Measurements from ENCODE around the gene SARDH.

DNA sequence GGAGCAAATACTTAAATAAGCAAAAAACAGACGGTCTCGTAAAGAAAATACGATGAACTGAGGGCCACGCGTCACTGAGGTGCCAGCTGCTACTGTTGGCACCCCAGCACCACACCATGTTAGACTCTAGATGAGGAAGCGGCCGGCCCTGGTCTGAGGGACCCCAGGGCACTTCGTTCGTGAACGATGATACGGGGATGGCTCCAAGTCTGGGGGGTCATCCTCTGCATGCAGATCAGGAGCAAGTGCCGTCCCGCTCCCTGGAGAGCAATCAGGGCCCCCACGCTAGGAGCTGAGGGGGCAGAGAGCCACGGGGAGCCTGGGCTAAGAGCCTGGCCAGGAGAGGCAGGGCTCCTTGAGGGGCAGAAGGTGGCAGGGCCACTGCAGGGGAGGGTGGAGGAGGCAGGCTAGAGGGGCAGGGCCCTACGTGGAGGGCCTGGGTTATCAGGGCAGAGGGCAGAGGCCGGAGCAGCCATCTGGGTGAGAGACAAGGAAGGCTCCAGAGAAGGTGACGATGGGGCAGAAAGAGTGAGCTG lies 24.1 kb downstream of the SARDH start:
- TF ChIP-seq, protein P1, sequence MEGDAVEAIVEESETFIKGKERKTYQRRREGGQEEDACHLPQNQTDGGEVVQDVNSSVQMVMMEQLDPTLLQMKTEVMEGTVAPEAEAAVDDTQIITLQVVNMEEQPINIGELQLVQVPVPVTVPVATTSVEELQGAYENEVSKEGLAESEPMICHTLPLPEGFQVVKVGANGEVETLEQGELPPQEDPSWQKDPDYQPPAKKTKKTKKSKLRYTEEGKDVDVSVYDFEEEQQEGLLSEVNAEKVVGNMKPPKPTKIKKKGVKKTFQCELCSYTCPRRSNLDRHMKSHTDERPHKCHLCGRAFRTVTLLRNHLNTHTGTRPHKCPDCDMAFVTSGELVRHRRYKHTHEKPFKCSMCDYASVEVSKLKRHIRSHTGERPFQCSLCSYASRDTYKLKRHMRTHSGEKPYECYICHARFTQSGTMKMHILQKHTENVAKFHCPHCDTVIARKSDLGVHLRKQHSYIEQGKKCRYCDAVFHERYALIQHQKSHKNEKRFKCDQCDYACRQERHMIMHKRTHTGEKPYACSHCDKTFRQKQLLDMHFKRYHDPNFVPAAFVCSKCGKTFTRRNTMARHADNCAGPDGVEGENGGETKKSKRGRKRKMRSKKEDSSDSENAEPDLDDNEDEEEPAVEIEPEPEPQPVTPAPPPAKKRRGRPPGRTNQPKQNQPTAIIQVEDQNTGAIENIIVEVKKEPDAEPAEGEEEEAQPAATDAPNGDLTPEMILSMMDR (conservative IDR thresholded peaks at IDR 0.05 in 1 of 2, IDR thresholded peaks at IDR 0.05 in 1 of 2; ENCODE audit: low read depth in 1 of 2, low read length in 2 of 2): no peak
- TF ChIP-seq EZH2 (IDR thresholded peaks at IDR 0.05; ENCODE audit: low read length, missing control alignments): no peak

Measured in fibroblast of lung (primary cell).